MM.1S (cell line): Measurements from ENCODE around the gene JAKMIP3.

Experiments
- CTCF ChIP-seq: fragments of 300-600 bp; sonication (generic); IDR thresholded peaks from 2 replicates; pipeline ENCODE4 v1.5.1; 2016; ENCODE audit warnings: antibody characterized with exemption, low read length, mixed read lengths
- EZH2 ChIP-seq: fragments of 300-600 bp; sonication (generic); optimal IDR thresholded peaks from 2 replicates; pipeline ENCODE3; 2017; ENCODE audit warnings: low read depth, mild to moderate bottlenecking, antibody characterized with exemption, low read length, mixed read lengths
- EZH2phosphoT487 ChIP-seq: fragments of 300-600 bp; sonication (generic); IDR thresholded peaks from 2 replicates; pipeline ENCODE4 v1.6.1; 2018; ENCODE audit warnings: antibody characterized with exemption, low read length

- no peak for TF ChIP-seq CTCF
- no peak for TF ChIP-seq EZH2
- no peak for TF ChIP-seq EZH2phosphoT487
These were observed 5.9 kb downstream of the JAKMIP3 start for GRCh38 chr10:132071667-132072066.
